T-helper 2 cell treated with Interferon-gamma antibody and Interleukin-4, amounts not matched to agents 100 ng/mL and 5 ng/mL, for 36 hours (primary cell): Measurements from ENCODE around the gene NLRP1. TPM values are rescaled to one million over a fixed set of nuclear protein-coding genes. Genes with fewer than 3 reads are reported as not detected.

ENCODE experiments used
- intact Hi-C: fragments of 100-400 bp; cut with micrococcal nuclease; formaldehyde crosslinking; loops from one replicate; pipeline ENCODE4 v1.15.1; 2023
- total RNA-seq: library from RNA; stranded (reverse); gene quantifications from 2 replicates; pipeline ENCODE4 v1.2.3, GENCODE V29; 2022

Gene NLRP1
- 56.7 and 60.9 TPM in 2 replicates for total RNA-seq

- intact Hi-C loops: loop anchor here (2.0 to 10.0 kb wide), 3 partner anchors 98 to 1430 kb away; partner anchors contain the start of genes C17orf100, DERL2, MED31 and MIS12
Observed at GRCh38 chr17:5584383-5585286, at the start of gene NLRP1. NLRP1 (minus strand) TSS chr17:5584509; CDS start chr17:5583957, 552 bp downstream.

GRCh38 chr17:5631958-5632590 lies 47.8 kb upstream of the NLRP1 start:
- intact Hi-C loops: no loop called here

- intact Hi-C loops: no loop called here
Observed at GRCh38 chr17:5630434-5630833, 46.1 kb upstream of the NLRP1 start.

- intact Hi-C loops: no loop called here
Observed at GRCh38 chr17:5629128-5629527, 44.8 kb upstream of the NLRP1 start.

- intact Hi-C loops: no loop called here
Observed at GRCh38 chr17:5628262-5628661, 44.0 kb upstream of the NLRP1 start.

GRCh38 chr17:5624211-5624610 lies 39.9 kb upstream of the NLRP1 start:
- intact Hi-C loops: no loop called here

GRCh38 chr17:5621729-5622128 lies 37.4 kb upstream of the NLRP1 start:
- intact Hi-C loops: no loop called here

- intact Hi-C loops: no loop called here
Observed at GRCh38 chr17:5621026-5621425, 36.7 kb upstream of the NLRP1 start.

- intact Hi-C loops: no loop called here
Observed at GRCh38 chr17:5619088-5619740, 34.9 kb upstream of the NLRP1 start.

- intact Hi-C loops: no loop called here
Observed at GRCh38 chr17:5618476-5618875, 34.2 kb upstream of the NLRP1 start.

GRCh38 chr17:5615476-5615875 lies 31.2 kb upstream of the NLRP1 start:
- intact Hi-C loops: no loop called here

- intact Hi-C loops: no loop called here
Observed at GRCh38 chr17:5610956-5611355, 26.6 kb upstream of the NLRP1 start.

- intact Hi-C loops: no loop called here
Observed at GRCh38 chr17:5608399-5609112, 24.2 kb upstream of the NLRP1 start.

GRCh38 chr17:5607946-5608345 lies 23.6 kb upstream of the NLRP1 start:
- intact Hi-C loops: no loop called here

GRCh38 chr17:5605452-5605851 lies 21.1 kb upstream of the NLRP1 start:
- intact Hi-C loops: no loop called here

- intact Hi-C loops: no loop called here
Observed at GRCh38 chr17:5600041-5600440, 15.7 kb upstream of the NLRP1 start.

- intact Hi-C loops: no loop called here
Observed at GRCh38 chr17:5598457-5598856, 14.1 kb upstream of the NLRP1 start.

- intact Hi-C loops: no loop called here
Observed at GRCh38 chr17:5596421-5596820, 12.1 kb upstream of the NLRP1 start.

- intact Hi-C loops: no loop called here
Observed at GRCh38 chr17:5595831-5596230, 11.5 kb upstream of the NLRP1 start.

- intact Hi-C loops: no loop called here
Observed at GRCh38 chr17:5592382-5592781, 8.1 kb upstream of the NLRP1 start.

- intact Hi-C loops: no loop called here
Observed at GRCh38 chr17:5591966-5592365, 7.7 kb upstream of the NLRP1 start.
